ENCODE results near the gene GIGYF2.

GRCh38 chr2:232761301-232761907 is 64.3 kb downstream of the GIGYF2 start:
- peak; percentile 86 for TF ChIP-seq CTCF (IDR thresholded peaks at IDR 0.05)
- no peak for TF ChIP-seq ZFX (IDR thresholded peaks at IDR 0.05; ENCODE audit: borderline replicate concordance)
